ENCODE data around the gene DYRK1A.

DNA sequence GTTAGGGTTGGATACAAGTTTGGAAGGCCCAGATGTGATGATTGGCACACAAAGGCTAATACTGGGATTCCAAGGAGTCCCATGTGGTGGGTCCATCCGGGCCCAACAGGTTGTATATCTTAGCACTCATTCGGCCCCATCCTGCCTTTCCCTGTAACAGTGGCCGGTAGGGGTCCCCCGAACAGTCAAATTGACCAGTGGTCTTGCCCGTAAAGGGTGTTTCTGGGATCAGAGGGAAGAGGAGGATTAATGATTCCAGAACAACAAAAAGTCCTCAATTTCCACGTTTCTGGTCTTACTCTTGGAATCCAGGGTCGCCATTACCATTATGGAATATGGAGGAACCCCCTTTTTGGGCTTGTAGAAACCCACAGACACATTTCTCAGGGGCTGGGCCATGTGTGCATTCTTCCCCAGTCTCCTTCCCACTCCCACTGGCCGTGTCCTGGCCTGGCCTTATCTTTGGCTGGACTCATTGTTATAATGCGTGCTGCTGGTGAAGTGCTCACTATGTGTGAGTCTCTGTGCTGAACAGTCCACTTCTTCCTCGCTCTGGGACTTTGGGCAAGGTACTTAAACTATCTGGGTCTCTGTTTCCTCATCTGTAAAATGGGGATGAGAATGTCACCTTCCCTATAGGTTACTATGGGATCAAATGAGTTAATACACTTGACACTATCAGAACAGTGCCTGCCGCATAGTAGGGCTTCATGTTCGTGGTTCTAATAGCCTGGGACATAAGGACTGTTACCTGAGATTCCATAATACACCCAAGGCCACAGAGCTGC is 161.8 kb downstream of the DYRK1A start:
- TF ChIP-seq, protein P1, sequence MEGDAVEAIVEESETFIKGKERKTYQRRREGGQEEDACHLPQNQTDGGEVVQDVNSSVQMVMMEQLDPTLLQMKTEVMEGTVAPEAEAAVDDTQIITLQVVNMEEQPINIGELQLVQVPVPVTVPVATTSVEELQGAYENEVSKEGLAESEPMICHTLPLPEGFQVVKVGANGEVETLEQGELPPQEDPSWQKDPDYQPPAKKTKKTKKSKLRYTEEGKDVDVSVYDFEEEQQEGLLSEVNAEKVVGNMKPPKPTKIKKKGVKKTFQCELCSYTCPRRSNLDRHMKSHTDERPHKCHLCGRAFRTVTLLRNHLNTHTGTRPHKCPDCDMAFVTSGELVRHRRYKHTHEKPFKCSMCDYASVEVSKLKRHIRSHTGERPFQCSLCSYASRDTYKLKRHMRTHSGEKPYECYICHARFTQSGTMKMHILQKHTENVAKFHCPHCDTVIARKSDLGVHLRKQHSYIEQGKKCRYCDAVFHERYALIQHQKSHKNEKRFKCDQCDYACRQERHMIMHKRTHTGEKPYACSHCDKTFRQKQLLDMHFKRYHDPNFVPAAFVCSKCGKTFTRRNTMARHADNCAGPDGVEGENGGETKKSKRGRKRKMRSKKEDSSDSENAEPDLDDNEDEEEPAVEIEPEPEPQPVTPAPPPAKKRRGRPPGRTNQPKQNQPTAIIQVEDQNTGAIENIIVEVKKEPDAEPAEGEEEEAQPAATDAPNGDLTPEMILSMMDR (IDR thresholded peaks at IDR 0.05; ENCODE audit: insufficient read depth, low read length, poor library complexity, severe bottlenecking), result no peak
- no peak for TF ChIP-seq EZH2phosphoT487 (conservative IDR thresholded peaks at IDR 0.05; ENCODE audit: low read length)
